CD14-positive monocyte (primary cell): Measurements from ENCODE around the gene IRF2. TPM values are rescaled to one million over a fixed set of nuclear protein-coding genes. Genes with fewer than 3 reads are reported as not detected.
A peak's percentile ranks its signal among the peaks of the same experiment; 100 is the strongest.

Experiments
- DNase-seq, 3 donors: peaks; one replicate each; pipeline ENCODE4 v3.0.0-alpha.2; 2011 to 2022
- H2AFZ ChIP-seq: 2 replicates; pipeline ENCODE4 v1.6.0; 2012; ENCODE audit warnings: mild to moderate bottlenecking, low read depth, low read length, inconsistent platforms; ENCODE audit not compliant: insufficient read depth, poor library complexity, severe bottlenecking
- H3K27ac ChIP-seq, 2 donors: 1 replicate in 1 of 2; 2 replicates in 1 of 2; pipeline ENCODE4 v1.5.1; 2012 to 2013; ENCODE audit warnings: low read length in 2 of 2, control low read depth in 1 of 2, inconsistent platforms in 1 of 2, low read depth in 1 of 2, mild to moderate bottlenecking in 1 of 2
- H3K27me3 ChIP-seq, 2 donors: one replicate each; pipeline versions ENCODE4 v1.6.0 to v1.6.1; 2011 to 2013; ENCODE audit warnings: low read length in 2 of 2; ENCODE audit not compliant: control insufficient read depth in 2 of 2, insufficient read depth in 2 of 2
- H3K36me3 ChIP-seq, 2 donors: replicated peaks in 1 of 2; 1 replicate in 1 of 2; 2 replicates in 1 of 2; pipeline versions ENCODE4 v1.5.1 to v1.6.1; 2012 to 2013; ENCODE audit warnings: low read length in 2 of 2, control low read depth in 1 of 2, inconsistent platforms in 1 of 2, mild to moderate bottlenecking in 1 of 2; ENCODE audit not compliant: insufficient read depth in 2 of 2, control insufficient read depth in 1 of 2
- H3K4me1 ChIP-seq, 2 donors: 1 replicate in 1 of 2; 2 replicates in 1 of 2; pipeline versions ENCODE4 v1.5.1 to v1.6.1; 2012 to 2013; ENCODE audit warnings: low read length in 2 of 2, control low read depth in 1 of 2, inconsistent platforms in 1 of 2, mild to moderate bottlenecking in 1 of 2, moderate library complexity in 1 of 2; ENCODE audit not compliant: insufficient read depth in 2 of 2, control insufficient read depth in 1 of 2
- H3K4me2 ChIP-seq: replicated peaks from 2 replicates; pipeline ENCODE3; 2012; ENCODE audit warnings: low read length, moderate library complexity, mild to moderate bottlenecking; ENCODE audit not compliant: poor library complexity, severe bottlenecking; ENCODE audit errors: extremely low read depth
- H3K4me3 ChIP-seq, 3 experiments: fragments of 200-600 bp in 1 of 3; sonication (generic) in 1 of 3; replicated peaks in 1 of 3; 1 replicate in 2 of 3; 2 replicates in 1 of 3; pipeline ENCODE4 v1.5.1; 2011 to 2013; ENCODE audit warnings: low read length in 3 of 3, mild to moderate bottlenecking in 3 of 3, control low read depth in 2 of 3, low read depth in 2 of 3, inconsistent platforms in 1 of 3, moderate library complexity in 1 of 3
- H3K79me2 ChIP-seq: 2 replicates; pipeline ENCODE4 v1.6.0; 2012; ENCODE audit warnings: mild to moderate bottlenecking, control low read depth, inconsistent platforms, low read length, moderate library complexity; ENCODE audit not compliant: insufficient read depth
- H3K9ac ChIP-seq: 2 replicates; pipeline ENCODE4 v1.6.0; 2017; ENCODE audit warnings: low read length, mild to moderate bottlenecking; ENCODE audit not compliant: insufficient read depth, poor library complexity, severe bottlenecking
- H3K9me3 ChIP-seq, 2 donors: replicated peaks in 1 of 2; 1 replicate in 1 of 2; 2 replicates in 1 of 2; pipeline versions ENCODE4 v1.5.1 to v1.6.1; 2012 to 2013; ENCODE audit warnings: low read length in 2 of 2, control low read depth in 1 of 2; ENCODE audit not compliant: control insufficient read depth in 1 of 2, insufficient read depth in 1 of 2
- H4K20me1 ChIP-seq: 2 replicates; pipeline ENCODE4 v1.6.0; 2012; ENCODE audit warnings: mild to moderate bottlenecking, low read length, control low read depth, moderate library complexity; ENCODE audit not compliant: insufficient read depth
- H3K27ac Mint-ChIP-seq, 7 donors: one replicate each; pipeline ENCODE4 v1.8.0; 2020; ENCODE audit warnings: mild to moderate bottlenecking in 7 of 7, mixed read lengths in 7 of 7, moderate library complexity in 6 of 7, inconsistent platforms in 2 of 7
- H3K27me3 Mint-ChIP-seq, 3 donors: one replicate each; pipeline ENCODE4 v1.8.0; 2021 to 2022; ENCODE audit warnings: low read depth in 3 of 3, mild to moderate bottlenecking in 3 of 3, mixed read lengths in 3 of 3, moderate library complexity in 3 of 3, inconsistent platforms in 1 of 3
- H3K36me3 Mint-ChIP-seq, 2 donors: one replicate each; pipeline ENCODE4 v1.8.0; 2020; ENCODE audit warnings: mixed read lengths in 2 of 2, inconsistent platforms in 1 of 2, mild to moderate bottlenecking in 1 of 2
- H3K4me1 Mint-ChIP-seq: one replicate; pipeline ENCODE4 v1.8.0; 2020; ENCODE audit warnings: mild to moderate bottlenecking, mixed read lengths
- H3K4me3 Mint-ChIP-seq, 2 donors: one replicate each; pipeline ENCODE4 v1.8.0; 2020; ENCODE audit warnings: mild to moderate bottlenecking in 2 of 2, mixed read lengths in 2 of 2, moderate library complexity in 1 of 2
- H3K9me3 Mint-ChIP-seq, 7 donors: one replicate each; pipeline ENCODE4 v1.8.0; 2020 to 2022; ENCODE audit warnings: mixed read lengths in 7 of 7, mild to moderate bottlenecking in 6 of 7, moderate library complexity in 6 of 7, inconsistent platforms in 2 of 7
- WGBS: methylation state at CpG from one replicate; pipeline ENCODE4 v1.1.5; 2013; ENCODE audit warnings: missing lambda C conversion rate; ENCODE audit not compliant: insufficient coverage; 5-methylcytosine and 5-hydroxymethylcytosine counted together
- intact Hi-C, 2 donors: fragments of 100-400 bp; cut with micrococcal nuclease; formaldehyde crosslinking; loops; one replicate each; pipeline versions ENCODE4 v1.15.0 to v1.15.1; 2023
- polyA plus RNA-seq, 3 donors: library from polyadenylated mRNA; depleted of rRNA in 1 of 3; unstranded in 2 of 3; stranded (reverse) in 1 of 3; fragments of 300-500 nt in 2 of 3; fragments of >200 nt in 1 of 3; fragmentation: Illumina TruSeq in 2 of 3; gene quantifications; 1 replicate in 2 of 3; 2 replicates in 1 of 3; pipeline ENCODE4 v1.2.3, GENCODE V29; 2012 to 2021
- TF ChIP-seq, protein P1 (sequence below): fragments of 200-600 bp; IDR thresholded peaks from one replicate; pipeline ENCODE4 v1.8.0; 2022; ENCODE audit warnings: antibody characterized with exemption, mild to moderate bottlenecking

The IRF2 gene
- polyA plus RNA-seq, 3 donors: 51.3 to 76.8 (median 56.1) TPM

DNA sequence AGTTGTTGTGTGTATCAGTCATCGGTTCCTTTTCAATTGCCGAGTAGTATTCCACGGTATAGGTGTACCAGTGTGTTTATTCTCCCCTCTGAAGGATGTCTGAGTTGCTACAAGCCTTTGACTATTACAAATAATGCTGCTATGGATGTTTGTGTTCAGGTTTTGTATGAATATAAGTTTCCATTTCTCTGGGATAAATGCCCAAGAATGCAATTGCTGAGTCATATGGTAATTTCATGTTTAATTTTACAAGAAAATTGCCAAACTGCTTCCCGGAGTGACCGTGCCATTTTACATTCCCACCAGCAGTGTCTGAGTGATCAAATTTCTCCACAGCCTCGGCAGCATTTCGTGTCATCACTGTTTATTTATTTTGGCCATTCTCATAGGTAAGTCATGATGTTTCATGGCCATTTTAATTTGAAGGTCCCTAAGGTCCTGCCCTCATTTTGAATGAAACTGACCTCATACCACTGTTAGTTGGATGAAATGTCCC is 73.9 kb downstream of the IRF2 start:
- TF ChIP-seq, protein P1, sequence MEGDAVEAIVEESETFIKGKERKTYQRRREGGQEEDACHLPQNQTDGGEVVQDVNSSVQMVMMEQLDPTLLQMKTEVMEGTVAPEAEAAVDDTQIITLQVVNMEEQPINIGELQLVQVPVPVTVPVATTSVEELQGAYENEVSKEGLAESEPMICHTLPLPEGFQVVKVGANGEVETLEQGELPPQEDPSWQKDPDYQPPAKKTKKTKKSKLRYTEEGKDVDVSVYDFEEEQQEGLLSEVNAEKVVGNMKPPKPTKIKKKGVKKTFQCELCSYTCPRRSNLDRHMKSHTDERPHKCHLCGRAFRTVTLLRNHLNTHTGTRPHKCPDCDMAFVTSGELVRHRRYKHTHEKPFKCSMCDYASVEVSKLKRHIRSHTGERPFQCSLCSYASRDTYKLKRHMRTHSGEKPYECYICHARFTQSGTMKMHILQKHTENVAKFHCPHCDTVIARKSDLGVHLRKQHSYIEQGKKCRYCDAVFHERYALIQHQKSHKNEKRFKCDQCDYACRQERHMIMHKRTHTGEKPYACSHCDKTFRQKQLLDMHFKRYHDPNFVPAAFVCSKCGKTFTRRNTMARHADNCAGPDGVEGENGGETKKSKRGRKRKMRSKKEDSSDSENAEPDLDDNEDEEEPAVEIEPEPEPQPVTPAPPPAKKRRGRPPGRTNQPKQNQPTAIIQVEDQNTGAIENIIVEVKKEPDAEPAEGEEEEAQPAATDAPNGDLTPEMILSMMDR: no peak
- Mint-ChIP-seq H3K4me3 (no peak overlapping the region), H3K27me3 (no peaks in the 10 kb centered on the region), H3K4me1 (peaks cover 50% of the 10 kb centered on the region), H3K36me3 (peaks cover 91 to 93% of the 10 kb centered on the region in 2 donors), H3K9me3 (peaks cover 0 to under 1% (median 0%) of the 10 kb centered on the region in 7 donors), H3K27ac (peak overlapping the region; percentile 25 to 73 (median 41))
- DNase-seq: peak in 2 of 3 donors; percentile 41 to 59
- intact Hi-C loops: no loop called here
- 0% methylated on average over 1 of the region's 7 CpGs for WGBS
- peak overlapping the region; percentile 3 for H3K4me2 ChIP-seq
- H3K4me1 ChIP-seq: peaks cover 27 to 36% of the 10 kb centered on the region in 2 donors
- peaks cover 66 to 85% of the 10 kb centered on the region in 2 donors for H3K36me3 ChIP-seq
- H3K79me2 ChIP-seq: peaks cover 19% of the 10 kb centered on the region
- H3K4me3 ChIP-seq: no peak overlapping the region
- no peaks in the 10 kb centered on the region for H3K27me3 ChIP-seq
- peak overlapping the region in 1 of 2 donors; percentile 65 for H3K27ac ChIP-seq
- no peaks in the 10 kb centered on the region for H4K20me1 ChIP-seq
- no peaks in the 10 kb centered on the region for H3K9me3 ChIP-seq
- no peak overlapping the region for H3K9ac ChIP-seq
- no peak overlapping the region for H2AFZ ChIP-seq

- Histone ChIP-seq H2AFZ (no peak overlapping the region), H3K4me1 (peaks cover 36 to 45% of the 10 kb centered on the region in 2 donors), H3K79me2 (peaks cover 19% of the 10 kb centered on the region), H3K4me2 (no peak overlapping the region), H4K20me1 (no peaks in the 10 kb centered on the region), H3K4me3 (no peak overlapping the region), H3K9me3 (no peaks in the 10 kb centered on the region), H3K36me3 (peaks cover 58 to 76% of the 10 kb centered on the region in 2 donors), H3K27me3 (no peaks in the 10 kb centered on the region), H3K27ac (peak overlapping the region in 1 of 2 donors; percentile 44), H3K9ac (no peak overlapping the region)
- H3K36me3 Mint-ChIP-seq: peaks cover 87 to 90% of the 10 kb centered on the region in 2 donors
- DNase-seq: no peak
- no peak overlapping the region for H3K4me3 Mint-ChIP-seq
- 100% methylated on average over 2 of the region's 3 CpGs for WGBS
- H3K4me1 Mint-ChIP-seq: peaks cover 59% of the 10 kb centered on the region
- intact Hi-C loops: no loop called here
- no peaks in the 10 kb centered on the region for H3K27me3 Mint-ChIP-seq
- peak overlapping the region in 2 of 7 donors; percentile 18 to 48 for H3K27ac Mint-ChIP-seq
- H3K9me3 Mint-ChIP-seq: no peaks in the 10 kb centered on the region
- TF ChIP-seq, protein P1: no peak
Measured at GRCh38 chr4:184399512-184399908, 74.8 kb downstream of the IRF2 start.
